ENCODE data around the gene SENP8. TPM values are rescaled to one million over a fixed set of nuclear protein-coding genes. Genes with fewer than 3 reads are reported as not detected.
A peak's percentile ranks its signal among the peaks of the same experiment; 100 is the strongest.

Gene SENP8
- total and polyA plus RNA-seq, 2 of the 13 experiments (the other 11 are each of a cell fraction or from before 2014, with no cell fraction given) = 2.7 to 3.0 TPM

DNA sequence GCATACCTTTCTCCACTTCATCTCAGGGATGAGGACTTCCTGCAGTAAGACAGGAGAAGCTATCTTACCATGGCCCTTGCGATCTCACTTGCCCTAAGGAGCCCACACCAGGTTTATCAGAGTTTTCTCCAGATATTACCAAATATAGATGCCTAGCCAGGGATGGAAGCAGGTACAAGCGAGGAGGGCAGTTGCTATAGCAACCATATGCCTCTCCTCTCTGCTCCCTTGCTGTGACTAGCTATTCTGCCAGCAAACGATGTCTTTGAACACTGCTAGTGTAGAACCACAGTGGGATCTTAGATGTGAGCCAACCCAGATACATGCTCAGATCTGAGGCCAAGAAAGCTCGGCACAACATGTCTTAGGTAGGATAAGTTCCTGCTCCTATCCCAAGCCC lies 45.5 kb downstream of the SENP8 start:
- H3K27ac ChIP-seq (ENCODE audit: extremely low read length, insufficient read depth, low read length) = no peak overlapping the region
- ATAC-seq (no peak), DNase-seq (ENCODE audit: low spot score) (no peak), FAIRE-seq (no peak)
- WGBS (ENCODE audit: low lambda C conversion rate) = 29% methylated on average over 3 of the region's 4 CpGs
- no peak overlapping the region for H3K9ac ChIP-seq (ENCODE audit: insufficient read depth, low read depth, low read length)
- TF ChIP-seq SNAPC2 (CRISPR knock-in tag; IDR thresholded peaks at IDR 0.05) = no peak
- TF ChIP-seq ZNF768 (CRISPR knock-in tag; IDR thresholded peaks at IDR 0.05) = no peak
- no peak for TF ChIP-seq ZNF614 (CRISPR knock-in tag; IDR thresholded peaks at IDR 0.05; ENCODE audit: borderline replicate concordance)
- peak; percentile 10; the same call in 1 of the 2 replicates for TF ChIP-seq RFX1 (IDR thresholded peaks at IDR 0.05)
- no peak overlapping the region for H3K4me3 ChIP-seq (replicated peaks in 1 of 3; ENCODE audit: insufficient read depth in 1 of 3, low read depth in 2 of 3, low read length in 3 of 3)
- H3K4me1 ChIP-seq (ENCODE audit: insufficient read depth, low read length) = peaks cover 32% of the 10 kb centered on the region
- no peaks in the 10 kb centered on the region for H3K9me3 ChIP-seq (ENCODE audit: low read length)
- peaks cover 6 to 16% of the 10 kb centered on the region in 2 experiments; a peak in 3 of 5 replicates for H3K27me3 ChIP-seq (ENCODE audit: control insufficient read depth in 1 of 2, insufficient read depth in 2 of 2, low read length in 2 of 2)
- H3K79me2 ChIP-seq (ENCODE audit: insufficient read depth, low read length) = no peaks in the 10 kb centered on the region
- in situ Hi-C loops (cut with HindIII; ENCODE audit: extremely low pct_ligation_motif_present, low pct_unique_long_range_greater_than_20kb) = no loop called here
- CTCF ChIA-PET (ENCODE audit: low intra/inter-chr PET ratio, low total read pairs) = no interaction called here
- no peaks in the 10 kb centered on the region for H3K36me3 ChIP-seq (replicated peaks in 1 of 2; ENCODE audit: control insufficient read depth in 1 of 2, insufficient read depth in 2 of 2, low read length in 2 of 2)
- no peak overlapping the region for H3K4me2 ChIP-seq (ENCODE audit: low read depth, low read length)
- intact Hi-C loops (cut with micrococcal nuclease; ENCODE audit: unreplicated experiment) = no loop called here
- POLR2A ChIA-PET = no interaction called here
- BruUV-seq (replicated peaks) = no TSS peak
- H2AFZ ChIP-seq (ENCODE audit: low read length) = no peak overlapping the region
- no peaks in the 10 kb centered on the region for H4K20me1 ChIP-seq (ENCODE audit: insufficient read depth, low read length)

DNA sequence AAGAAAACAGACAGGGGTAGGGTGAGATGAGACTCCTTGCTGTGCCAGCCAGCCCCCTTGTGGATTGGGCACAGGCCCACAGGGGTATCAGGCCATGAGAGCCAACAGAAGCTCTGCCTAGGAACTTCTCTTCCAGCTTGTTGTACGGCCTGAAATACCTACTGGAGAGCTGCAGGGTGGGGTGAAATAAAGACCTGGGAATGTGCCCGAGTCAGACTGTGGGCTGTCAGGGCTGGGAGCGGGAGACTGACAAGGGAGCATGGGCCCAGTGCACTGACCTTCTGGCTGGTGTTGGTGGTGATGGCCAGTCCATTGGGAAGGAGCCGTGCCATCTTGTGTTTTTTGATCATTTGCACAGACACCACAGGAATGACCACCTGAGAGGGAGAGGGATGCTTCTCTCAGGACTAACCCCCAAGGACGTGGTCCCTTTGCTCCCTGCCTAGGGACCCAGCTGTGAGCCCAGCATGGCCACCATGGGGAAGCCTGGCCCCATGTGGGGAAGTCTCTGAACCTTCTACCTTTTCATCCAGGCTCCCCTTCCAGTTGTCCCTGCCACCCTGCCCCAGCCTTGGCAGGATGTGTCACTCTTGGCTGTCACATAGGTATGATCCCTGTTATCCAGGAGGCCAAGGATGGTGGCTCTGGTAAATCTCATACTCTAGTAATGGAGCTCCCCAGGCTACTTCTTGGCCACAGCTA lies 48.7 kb downstream of the SENP8 start:
- H3K79me2 ChIP-seq (ENCODE audit: insufficient read depth, low read length) = no peaks in the 10 kb centered on the region
- no TSS peak for BruUV-seq (replicated peaks)
- H3K36me3 ChIP-seq (replicated peaks in 1 of 2; ENCODE audit: control insufficient read depth in 1 of 2, insufficient read depth in 2 of 2, low read length in 2 of 2) = no peaks in the 10 kb centered on the region
- H3K4me1 ChIP-seq (ENCODE audit: insufficient read depth, low read length) = peaks cover 34% of the 10 kb centered on the region
- in situ Hi-C loops (cut with HindIII; ENCODE audit: extremely low pct_ligation_motif_present, low pct_unique_long_range_greater_than_20kb) (no loop called here), intact Hi-C loops (cut with micrococcal nuclease; ENCODE audit: unreplicated experiment) (no loop called here)
- no peak overlapping the region for H3K4me2 ChIP-seq (ENCODE audit: low read depth, low read length)
- H3K9me3 ChIP-seq (ENCODE audit: low read length) = no peaks in the 10 kb centered on the region
- H4K20me1 ChIP-seq (ENCODE audit: insufficient read depth, low read length) = no peaks in the 10 kb centered on the region
- ChIA-PET POLR2A (no interaction called here), CTCF (ENCODE audit: low intra/inter-chr PET ratio, low total read pairs) (no interaction called here)
- no peak for DNase-seq (ENCODE audit: low spot score)
- ATAC-seq = no peak
- no peak overlapping the region for H3K4me3 ChIP-seq (replicated peaks in 1 of 3; ENCODE audit: insufficient read depth in 1 of 3, low read depth in 2 of 3, low read length in 3 of 3)
- no peak for FAIRE-seq
- H3K27ac ChIP-seq (ENCODE audit: extremely low read length, insufficient read depth, low read length) = no peak overlapping the region
- 47% methylated on average over 2 of the region's 5 CpGs for WGBS (ENCODE audit: low lambda C conversion rate)
- H3K27me3 ChIP-seq (ENCODE audit: control insufficient read depth in 1 of 2, insufficient read depth in 2 of 2, low read length in 2 of 2) = peaks cover 6 to 36% of the 10 kb centered on the region in 2 experiments; a peak in 3 of 5 replicates
- no peak overlapping the region for H2AFZ ChIP-seq (ENCODE audit: low read length)
- H3K9ac ChIP-seq (ENCODE audit: insufficient read depth, low read depth, low read length) = no peak overlapping the region
- TF ChIP-seq TP53 (CRISPR knock-in tag; conservative IDR thresholded peaks at IDR 0.05) = no peak
- TF ChIP-seq, protein P1, sequence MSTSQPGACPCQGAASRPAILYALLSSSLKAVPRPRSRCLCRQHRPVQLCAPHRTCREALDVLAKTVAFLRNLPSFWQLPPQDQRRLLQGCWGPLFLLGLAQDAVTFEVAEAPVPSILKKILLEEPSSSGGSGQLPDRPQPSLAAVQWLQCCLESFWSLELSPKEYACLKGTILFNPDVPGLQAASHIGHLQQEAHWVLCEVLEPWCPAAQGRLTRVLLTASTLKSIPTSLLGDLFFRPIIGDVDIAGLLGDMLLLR (CRISPR knock-in tag; IDR thresholded peaks at IDR 0.05) = no peak
- no peak for TF ChIP-seq AGO2 (optimal IDR thresholded peaks at IDR 0.05; ENCODE audit: low read depth, low read length)
- no peak for TF ChIP-seq TARDBP (CRISPR knock-in tag; IDR thresholded peaks at IDR 0.05)
- TF ChIP-seq ZFAT (CRISPR knock-in tag; conservative IDR thresholded peaks at IDR 0.05) = no peak
- TF ChIP-seq ZNF451 (CRISPR knock-in tag; IDR thresholded peaks at IDR 0.05) = no peak
- no peak for TF ChIP-seq MED8 (CRISPR knock-in tag; IDR thresholded peaks at IDR 0.05; ENCODE audit: insufficient replicate concordance)
- TF ChIP-seq ZNF891 (CRISPR knock-in tag; IDR thresholded peaks at IDR 0.05) = no peak
- TF ChIP-seq, protein P2, sequence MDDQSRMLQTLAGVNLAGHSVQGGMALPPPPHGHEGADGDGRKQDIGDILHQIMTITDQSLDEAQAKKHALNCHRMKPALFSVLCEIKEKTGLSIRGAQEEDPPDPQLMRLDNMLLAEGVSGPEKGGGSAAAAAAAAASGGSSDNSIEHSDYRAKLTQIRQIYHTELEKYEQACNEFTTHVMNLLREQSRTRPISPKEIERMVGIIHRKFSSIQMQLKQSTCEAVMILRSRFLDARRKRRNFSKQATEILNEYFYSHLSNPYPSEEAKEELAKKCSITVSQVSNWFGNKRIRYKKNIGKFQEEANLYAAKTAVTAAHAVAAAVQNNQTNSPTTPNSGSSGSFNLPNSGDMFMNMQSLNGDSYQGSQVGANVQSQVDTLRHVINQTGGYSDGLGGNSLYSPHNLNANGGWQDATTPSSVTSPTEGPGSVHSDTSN (CRISPR knock-in tag; IDR thresholded peaks at IDR 0.05; ENCODE audit: borderline replicate concordance) = no peak
- no peak for TF ChIP-seq ZMYM2 (CRISPR knock-in tag; IDR thresholded peaks at IDR 0.05)
- TF ChIP-seq HNRNPH1 (optimal IDR thresholded peaks at IDR 0.05; ENCODE audit: low read depth, low read length) = no peak
- TF ChIP-seq RFXANK (CRISPR knock-in tag; IDR thresholded peaks at IDR 0.05) = no peak
- TF ChIP-seq ZNF746 (CRISPR knock-in tag; IDR thresholded peaks at IDR 0.05) = no peak
- TF ChIP-seq, protein P3, sequence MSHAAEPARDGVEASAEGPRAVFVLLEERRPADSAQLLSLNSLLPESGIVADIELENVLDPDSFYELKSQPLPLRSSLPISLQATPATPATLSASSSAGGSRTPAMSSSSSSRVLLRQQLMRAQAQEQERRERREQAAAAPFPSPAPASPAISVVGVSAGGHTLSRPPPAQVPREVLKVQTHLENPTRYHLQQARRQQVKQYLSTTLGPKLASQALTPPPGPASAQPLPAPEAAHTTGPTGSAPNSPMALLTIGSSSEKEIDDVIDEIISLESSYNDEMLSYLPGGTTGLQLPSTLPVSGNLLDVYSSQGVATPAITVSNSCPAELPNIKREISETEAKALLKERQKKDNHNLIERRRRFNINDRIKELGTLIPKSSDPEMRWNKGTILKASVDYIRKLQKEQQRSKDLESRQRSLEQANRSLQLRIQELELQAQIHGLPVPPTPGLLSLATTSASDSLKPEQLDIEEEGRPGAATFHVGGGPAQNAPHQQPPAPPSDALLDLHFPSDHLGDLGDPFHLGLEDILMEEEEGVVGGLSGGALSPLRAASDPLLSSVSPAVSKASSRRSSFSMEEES (CRISPR knock-in tag; IDR thresholded peaks at IDR 0.05) = no peak

Data from HepG2 (cell line).